ENCODE measurements around the gene GBP5.

Gene GBP5

DNA sequence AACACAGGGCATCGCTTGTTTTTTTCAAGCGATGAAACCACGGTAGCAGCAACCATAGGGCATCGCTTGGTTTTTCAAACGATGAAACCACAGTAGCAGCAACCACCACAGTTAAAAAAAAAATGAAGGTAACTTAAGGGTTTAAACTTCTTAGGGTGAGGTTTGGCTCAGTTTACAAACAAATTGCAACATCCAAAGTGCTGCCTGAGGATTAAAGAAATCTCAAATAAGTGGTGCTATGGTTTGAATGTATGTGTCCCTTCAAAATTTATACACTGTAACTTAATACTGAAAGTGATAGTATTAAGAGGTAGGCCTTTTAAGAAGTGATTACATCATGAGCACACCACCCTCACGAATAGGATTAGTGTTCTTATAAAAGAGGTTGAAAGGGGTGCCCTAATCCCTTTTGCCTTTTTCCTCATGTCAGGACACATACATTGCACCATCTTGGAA is 6.4 kb upstream of the GBP5 start:
- H3K27ac ChIP-seq (ENCODE audit: low read depth, low read length): no peak overlapping the region
- no peaks in the 10 kb centered on the region for H3K27me3 ChIP-seq (ENCODE audit: insufficient read depth, low read length)
- H3K9me3 ChIP-seq (ENCODE audit: insufficient read depth, low read depth, low read length): no peaks in the 10 kb centered on the region
- WGBS: 100% methylated on average over 4 of the region's 6 CpGs
- H3K36me3 ChIP-seq (ENCODE audit: insufficient read depth, low read length): no peaks in the 10 kb centered on the region
- H3K9ac ChIP-seq (ENCODE audit: low read depth, low read length): no peak overlapping the region
- no peaks in the 10 kb centered on the region for H3K4me1 ChIP-seq (ENCODE audit: insufficient read depth, low read length)
- no peak overlapping the region for H3K4me3 ChIP-seq (ENCODE audit: low read length)

DNA sequence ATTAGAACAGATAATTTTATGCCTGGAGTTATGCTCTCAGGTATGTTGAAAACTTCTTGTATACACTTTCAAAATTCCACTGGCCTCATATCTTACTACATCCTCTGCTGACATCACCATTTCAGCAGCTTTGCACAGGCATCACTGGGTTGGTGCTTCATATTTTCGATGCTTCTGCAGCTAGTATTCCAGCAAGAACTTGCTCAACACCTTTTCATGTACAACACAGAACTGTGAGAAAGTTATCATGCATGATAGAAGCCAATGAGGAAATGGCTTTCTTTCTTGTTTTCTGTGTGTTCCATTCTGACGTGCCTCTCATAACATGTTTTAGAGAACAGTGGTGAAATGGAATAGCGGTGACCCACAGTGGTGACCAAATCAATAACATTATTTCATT is 5.1 kb upstream of the GBP5 start:
- H3K9me3 ChIP-seq (ENCODE audit: insufficient read depth, low read depth, low read length): no peaks in the 10 kb centered on the region
- H3K36me3 ChIP-seq (ENCODE audit: insufficient read depth, low read length): no peaks in the 10 kb centered on the region
- no peak overlapping the region for H3K9ac ChIP-seq (ENCODE audit: low read depth, low read length)
- no peaks in the 10 kb centered on the region for H3K4me1 ChIP-seq (ENCODE audit: insufficient read depth, low read length)
- no peak overlapping the region for H3K4me3 ChIP-seq (ENCODE audit: low read length)
- 98% methylated on average over 3 of the region's 3 CpGs for WGBS
- H3K27me3 ChIP-seq (ENCODE audit: insufficient read depth, low read length): no peaks in the 10 kb centered on the region
- H3K27ac ChIP-seq (ENCODE audit: low read depth, low read length): no peak overlapping the region

DNA sequence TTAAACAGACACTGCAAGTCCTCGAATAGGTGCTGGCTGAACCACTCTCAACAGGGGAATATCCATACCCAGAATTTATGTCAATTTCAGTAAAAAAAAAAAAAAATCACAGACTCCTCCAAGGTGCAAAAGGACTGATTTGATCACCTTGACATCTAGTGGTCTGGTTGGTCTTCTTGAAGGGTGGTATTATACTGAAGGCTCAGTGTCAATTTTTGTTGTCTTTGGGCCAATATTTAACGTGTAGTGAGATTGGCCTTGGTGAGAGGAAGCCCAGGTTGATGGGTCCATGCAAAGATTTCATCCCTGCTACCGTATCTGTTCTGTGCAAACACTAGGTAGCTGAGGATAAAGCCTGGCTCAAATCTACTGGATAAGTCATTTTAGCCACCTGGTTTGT is 4.0 kb upstream of the GBP5 start:
- H3K9ac ChIP-seq (ENCODE audit: low read depth, low read length): no peak overlapping the region
- no peak overlapping the region for H3K4me3 ChIP-seq (ENCODE audit: low read length)
- 90% methylated on average over 3 of the region's 3 CpGs for WGBS
- no peaks in the 10 kb centered on the region for H3K9me3 ChIP-seq (ENCODE audit: insufficient read depth, low read depth, low read length)
- H3K4me1 ChIP-seq (ENCODE audit: insufficient read depth, low read length): no peaks in the 10 kb centered on the region
- no peaks in the 10 kb centered on the region for H3K27me3 ChIP-seq (ENCODE audit: insufficient read depth, low read length)
- no peak overlapping the region for H3K27ac ChIP-seq (ENCODE audit: low read depth, low read length)
- no peaks in the 10 kb centered on the region for H3K36me3 ChIP-seq (ENCODE audit: insufficient read depth, low read length)

DNA sequence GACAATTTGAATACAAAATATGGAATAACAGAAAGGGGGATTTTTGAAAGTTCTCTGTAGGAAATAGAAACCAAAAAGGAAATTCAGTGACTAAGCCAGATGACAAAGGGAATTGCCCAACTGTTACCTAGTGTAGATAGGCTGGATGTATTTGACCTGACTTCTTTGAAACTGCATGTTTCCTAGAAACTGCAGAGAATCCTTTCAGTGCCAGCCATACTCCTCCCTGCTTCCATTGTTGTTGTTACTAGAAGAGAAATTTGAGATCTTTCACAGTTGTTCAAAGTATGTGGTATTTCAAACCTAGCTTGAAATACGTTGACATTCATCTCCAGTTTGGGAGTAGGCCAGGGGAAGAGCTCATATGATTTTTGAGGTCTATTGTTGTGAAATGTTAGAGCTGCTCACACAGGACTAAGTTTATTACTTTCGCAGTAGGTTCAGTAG is 1.8 kb upstream of the GBP5 start:
- WGBS: 86% methylated on average over 2 of the region's 2 CpGs
- no peaks in the 10 kb centered on the region for H3K9me3 ChIP-seq (ENCODE audit: insufficient read depth, low read depth, low read length)
- H3K36me3 ChIP-seq (ENCODE audit: insufficient read depth, low read length): no peaks in the 10 kb centered on the region
- no peak overlapping the region for H3K27ac ChIP-seq (ENCODE audit: low read depth, low read length)
- no peak overlapping the region for H3K4me3 ChIP-seq (ENCODE audit: low read length)
- no peaks in the 10 kb centered on the region for H3K27me3 ChIP-seq (ENCODE audit: insufficient read depth, low read length)
- no peaks in the 10 kb centered on the region for H3K4me1 ChIP-seq (ENCODE audit: insufficient read depth, low read length)
- H3K9ac ChIP-seq (ENCODE audit: low read depth, low read length): no peak overlapping the region

DNA sequence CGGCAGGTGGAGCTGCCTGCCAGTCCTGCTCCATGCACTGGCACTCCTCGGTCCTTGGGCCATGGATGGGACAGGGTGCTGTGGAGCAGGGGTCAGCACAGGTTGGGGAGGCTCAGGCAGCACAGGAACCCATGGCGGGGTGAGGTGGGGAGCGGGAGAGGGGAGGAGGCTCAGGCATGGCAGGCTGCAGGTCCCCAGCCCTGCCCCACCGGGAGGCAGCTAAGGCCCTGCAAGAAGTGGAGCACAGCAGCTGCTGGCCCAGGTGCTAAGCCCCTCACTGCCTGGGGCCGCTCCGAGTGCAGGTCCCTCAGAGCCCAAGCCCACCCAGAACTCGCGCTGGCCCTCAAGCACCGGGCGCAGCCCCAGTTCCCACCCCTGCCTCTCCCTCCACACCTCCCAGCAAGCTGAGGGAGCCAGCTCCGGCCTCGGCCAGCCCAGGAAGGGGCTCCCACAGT is 691 bp upstream of the GBP5 start:
- no peaks in the 10 kb centered on the region for H3K9me3 ChIP-seq (ENCODE audit: insufficient read depth, low read depth, low read length)
- H3K36me3 ChIP-seq (ENCODE audit: insufficient read depth, low read length): no peaks in the 10 kb centered on the region
- no peak overlapping the region for H3K4me3 ChIP-seq (ENCODE audit: low read length)
- WGBS: 92% methylated on average over 13 of the region's 13 CpGs
- H3K27me3 ChIP-seq (ENCODE audit: insufficient read depth, low read length): no peaks in the 10 kb centered on the region
- no peaks in the 10 kb centered on the region for H3K4me1 ChIP-seq (ENCODE audit: insufficient read depth, low read length)
- H3K9ac ChIP-seq (ENCODE audit: low read depth, low read length): no peak overlapping the region
- no peak overlapping the region for H3K27ac ChIP-seq (ENCODE audit: low read depth, low read length)

DNA sequence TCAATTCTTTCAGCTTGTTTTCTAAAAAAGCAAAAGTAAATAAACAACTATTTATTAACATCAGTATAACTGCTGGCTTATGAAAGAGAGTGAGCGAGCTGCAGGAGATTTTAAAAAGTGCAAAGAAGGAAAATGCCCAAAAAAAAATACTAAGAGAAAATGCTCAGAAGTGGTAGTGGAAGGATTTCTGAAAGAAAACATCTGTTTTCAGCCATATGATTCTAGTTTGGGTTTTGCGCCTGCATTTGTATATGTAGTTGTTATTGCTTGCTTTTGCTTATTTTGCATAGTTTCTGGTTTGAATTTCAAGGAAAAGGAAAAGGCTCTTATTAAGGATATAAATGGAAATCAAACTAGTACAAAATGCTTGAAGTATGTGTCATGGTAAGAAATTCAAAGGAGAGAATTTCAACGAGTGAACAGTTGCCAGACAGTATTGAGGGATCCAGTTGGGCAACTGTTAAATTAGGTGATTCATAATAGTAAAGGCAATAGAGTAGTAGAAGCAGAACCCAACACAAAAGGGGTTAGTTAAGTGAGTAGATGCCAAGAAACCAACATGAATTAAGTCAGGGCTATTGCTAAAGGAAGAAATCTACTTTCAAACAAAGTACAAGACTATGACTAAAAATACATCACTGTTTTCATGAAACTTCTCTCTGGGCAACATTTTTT is 1.2 kb downstream of the GBP5 start:
- H3K36me3 ChIP-seq (ENCODE audit: insufficient read depth, low read length): no peaks in the 10 kb centered on the region
- no peaks in the 10 kb centered on the region for H3K9me3 ChIP-seq (ENCODE audit: insufficient read depth, low read depth, low read length)
- H3K4me3 ChIP-seq (ENCODE audit: low read length): no peak overlapping the region
- no peaks in the 10 kb centered on the region for H3K4me1 ChIP-seq (ENCODE audit: insufficient read depth, low read length)
- 95% methylated on average over 3 of the region's 3 CpGs for WGBS
- no peaks in the 10 kb centered on the region for H3K27me3 ChIP-seq (ENCODE audit: insufficient read depth, low read length)
- H3K27ac ChIP-seq (ENCODE audit: low read depth, low read length): no peak overlapping the region
- H3K9ac ChIP-seq (ENCODE audit: low read depth, low read length): no peak overlapping the region

DNA sequence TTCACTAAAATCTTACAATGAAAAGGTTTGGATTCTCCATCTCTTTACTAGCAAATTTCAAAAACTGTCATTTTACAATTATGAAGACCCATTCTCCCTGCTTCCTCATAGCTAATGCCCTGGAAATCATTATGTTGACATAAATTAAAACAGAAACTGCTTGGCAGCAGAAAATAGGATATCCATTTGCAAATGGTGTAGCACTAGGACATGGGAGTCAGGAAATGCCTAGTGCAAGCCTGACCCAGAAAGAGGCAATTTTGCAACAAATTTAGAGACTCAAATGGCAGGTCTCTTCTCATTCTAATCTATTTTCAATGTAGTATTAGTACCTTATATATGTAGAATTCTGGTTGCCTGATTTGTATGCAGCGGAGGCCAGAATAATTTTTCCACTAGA is 2.2 kb downstream of the GBP5 start:
- no CpG with 5 or more reads among the region's 1 CpG for WGBS
- H3K27ac ChIP-seq (ENCODE audit: low read depth, low read length): no peak overlapping the region

DNA sequence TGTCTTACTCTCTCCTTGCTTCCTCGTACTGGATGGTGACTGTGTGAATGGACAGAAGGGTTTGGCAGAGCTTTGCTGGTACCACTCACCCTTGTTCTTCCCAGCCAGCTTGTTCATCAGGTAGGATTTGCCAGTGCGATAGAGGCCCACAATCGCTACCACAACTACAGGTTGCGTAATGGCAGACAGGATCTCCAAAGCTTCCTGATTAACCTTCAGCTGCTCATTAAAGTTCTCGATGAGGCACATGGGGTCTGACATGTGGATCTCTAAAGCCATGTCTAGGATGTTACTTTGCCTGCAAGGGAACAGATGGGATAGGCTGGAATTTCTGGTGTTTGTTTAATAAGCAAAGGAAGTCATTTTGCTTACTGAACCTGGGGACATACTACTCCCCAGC is 3.4 kb downstream of the GBP5 start:
- 97% methylated on average over 4 of the region's 5 CpGs for WGBS
- Histone ChIP-seq H3K9ac (ENCODE audit: low read depth, low read length) (no peak overlapping the region), H3K4me3 (ENCODE audit: low read length) (no peak overlapping the region), H3K4me1 (ENCODE audit: insufficient read depth, low read length) (no peaks in the 10 kb centered on the region), H3K27me3 (ENCODE audit: insufficient read depth, low read length) (no peaks in the 10 kb centered on the region), H3K36me3 (ENCODE audit: insufficient read depth, low read length) (no peaks in the 10 kb centered on the region), H3K27ac (ENCODE audit: low read depth, low read length) (no peak overlapping the region), H3K9me3 (ENCODE audit: insufficient read depth, low read depth, low read length) (no peaks in the 10 kb centered on the region)

More for the DNA sequence above, 2.2 kb downstream of the GBP5 start:
- Histone ChIP-seq H3K36me3 (ENCODE audit: insufficient read depth, low read length) (no peaks in the 10 kb centered on the region), H3K4me1 (ENCODE audit: insufficient read depth, low read length) (no peaks in the 10 kb centered on the region), H3K27me3 (ENCODE audit: insufficient read depth, low read length) (no peaks in the 10 kb centered on the region), H3K9ac (ENCODE audit: low read depth, low read length) (no peak overlapping the region), H3K4me3 (ENCODE audit: low read length) (no peak overlapping the region), H3K9me3 (ENCODE audit: insufficient read depth, low read depth, low read length) (no peaks in the 10 kb centered on the region)

DNA sequence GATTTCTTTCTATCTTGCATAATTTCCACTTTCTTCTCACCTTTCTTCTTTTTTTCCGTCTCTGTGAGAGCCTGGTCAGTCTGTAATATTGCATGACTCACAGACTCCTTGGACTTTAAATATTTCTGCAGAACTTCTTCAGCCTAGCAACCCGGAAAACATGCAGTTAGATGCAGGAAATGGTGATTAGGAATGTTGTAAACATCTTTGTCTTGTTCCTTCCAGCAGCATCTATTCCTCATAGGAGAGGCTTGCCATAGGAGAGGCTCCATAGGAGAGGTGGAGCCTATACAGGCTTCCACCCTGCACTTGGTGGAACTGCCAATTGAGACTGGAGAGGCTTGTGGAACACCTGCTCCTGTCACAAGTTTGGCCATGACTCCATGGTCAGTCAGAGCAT is 10.0 kb downstream of the GBP5 start:
- Histone ChIP-seq H3K27ac (ENCODE audit: low read depth, low read length) (no peak overlapping the region), H3K9ac (ENCODE audit: low read depth, low read length) (no peak overlapping the region), H3K4me3 (ENCODE audit: low read length) (no peak overlapping the region), H3K27me3 (ENCODE audit: insufficient read depth, low read length) (no peaks in the 10 kb centered on the region), H3K36me3 (ENCODE audit: insufficient read depth, low read length) (no peaks in the 10 kb centered on the region), H3K9me3 (ENCODE audit: insufficient read depth, low read depth, low read length) (no peaks in the 10 kb centered on the region), H3K4me1 (ENCODE audit: insufficient read depth, low read length) (peaks cover 4% of the 10 kb centered on the region; the same call in 1 of the 2 replicates)
- 98% methylated on average over 2 of the region's 2 CpGs for WGBS

DNA sequence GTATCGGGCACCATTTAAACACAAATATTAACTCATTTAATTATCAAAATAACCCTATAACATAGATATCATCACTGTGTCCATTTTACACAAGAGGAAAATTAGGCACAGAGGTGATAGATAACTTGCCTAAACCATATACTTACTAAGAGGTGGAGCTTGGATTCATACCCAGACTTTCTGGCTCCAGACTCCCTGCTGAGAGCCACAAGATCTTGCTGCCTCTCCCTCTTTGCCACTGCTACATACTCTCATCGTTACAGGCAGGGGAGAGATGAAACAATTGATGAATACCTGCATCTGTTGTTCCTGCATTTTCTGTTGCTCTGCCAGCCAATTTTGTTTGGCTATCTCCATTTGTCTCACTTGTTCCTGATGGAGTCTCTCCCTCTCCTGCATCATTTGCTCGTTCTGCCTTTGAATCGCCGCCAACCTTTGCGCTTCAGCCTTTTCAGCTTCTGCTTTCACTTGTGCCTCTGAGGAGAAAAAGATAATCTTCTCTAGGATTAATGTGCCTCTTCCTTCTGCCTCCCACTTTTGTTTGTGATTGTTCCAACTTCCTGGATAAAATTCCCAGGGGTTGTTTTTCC is 10.6 kb downstream of the GBP5 start:
- no peak overlapping the region for H3K27ac ChIP-seq (ENCODE audit: low read depth, low read length)

DNA sequence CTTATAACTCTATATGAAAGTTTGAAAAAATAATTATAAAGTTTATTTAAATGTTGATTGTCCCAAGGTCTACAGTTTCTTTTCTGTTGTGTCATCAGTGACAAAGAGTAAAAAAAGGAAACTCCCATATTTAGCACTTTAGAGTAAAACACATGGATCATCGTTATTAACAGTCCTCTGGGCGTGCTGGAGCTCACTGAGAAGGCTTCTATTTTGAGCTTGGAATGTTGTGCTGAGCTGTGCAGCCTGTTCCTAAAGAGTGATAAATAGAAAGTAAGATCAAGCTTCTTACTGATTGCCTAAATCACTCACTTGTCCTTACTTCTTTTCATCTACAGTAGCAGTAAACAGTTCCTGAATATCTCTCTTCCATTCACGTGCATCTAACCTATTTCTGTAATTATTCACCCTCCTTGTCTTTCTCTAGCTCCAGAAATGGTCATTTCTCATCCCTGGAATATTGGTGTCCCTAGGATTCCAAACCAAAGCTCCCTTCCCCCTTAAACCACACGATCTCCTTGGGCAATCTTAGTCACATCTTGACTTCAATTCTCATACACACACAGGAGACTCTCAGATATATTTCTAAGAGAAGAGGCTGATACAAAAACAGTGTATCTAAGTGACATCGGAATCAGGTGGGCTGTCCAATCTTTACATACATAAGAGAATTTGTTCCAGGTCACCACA is 11.9 kb downstream of the GBP5 start:
- Histone ChIP-seq H3K27me3 (ENCODE audit: insufficient read depth, low read length) (no peaks in the 10 kb centered on the region), H3K4me3 (ENCODE audit: low read length) (no peak overlapping the region), H3K9ac (ENCODE audit: low read depth, low read length) (no peak overlapping the region), H3K36me3 (ENCODE audit: insufficient read depth, low read length) (no peaks in the 10 kb centered on the region), H3K4me1 (ENCODE audit: insufficient read depth, low read length) (peaks cover 4% of the 10 kb centered on the region; the same call in 1 of the 2 replicates), H3K9me3 (ENCODE audit: insufficient read depth, low read depth, low read length) (no peaks in the 10 kb centered on the region), H3K27ac (ENCODE audit: low read depth, low read length) (no peak overlapping the region)
- 79% methylated on average over 4 of the region's 5 CpGs for WGBS

More for the DNA sequence above, 10.6 kb downstream of the GBP5 start:
- 88% methylated on average over 6 of the region's 6 CpGs for WGBS
- no peaks in the 10 kb centered on the region for H3K36me3 ChIP-seq (ENCODE audit: insufficient read depth, low read length)
- no peaks in the 10 kb centered on the region for H3K27me3 ChIP-seq (ENCODE audit: insufficient read depth, low read length)
- H3K9ac ChIP-seq (ENCODE audit: low read depth, low read length): 0 out of 2 replicates have a peak overlapping the region, but pooled peaks have one; percentile 8
- H3K9me3 ChIP-seq (ENCODE audit: insufficient read depth, low read depth, low read length): no peaks in the 10 kb centered on the region
- no peak overlapping the region for H3K4me3 ChIP-seq (ENCODE audit: low read length)
- peaks cover 4% of the 10 kb centered on the region; the same call in 1 of the 2 replicates for H3K4me1 ChIP-seq (ENCODE audit: insufficient read depth, low read length)
